T-helper 1 cell treated with Interleukin-12 subunit alpha and Interleukin-12 subunit beta and Interleukin-4 antibody, amounts not matched to agents 30 μg/mL and 1 μg/mL, for 36 hours (primary cell): ENCODE results near the gene FANCC.

Source experiments
- H3K27ac Mint-ChIP-seq: one replicate; pipeline ENCODE4 v1.8.0; 2021; ENCODE audit warnings: mild to moderate bottlenecking, mixed read lengths
- H3K27me3 Mint-ChIP-seq: one replicate; pipeline ENCODE4 v1.8.0; 2021; ENCODE audit warnings: low read depth, mixed read lengths
- H3K36me3 Mint-ChIP-seq: one replicate; pipeline ENCODE4 v1.8.0; 2021; ENCODE audit warnings: low read depth, mixed read lengths
- H3K4me1 Mint-ChIP-seq: one replicate; pipeline ENCODE4 v1.8.0; 2021; ENCODE audit warnings: low read depth, mixed read lengths
- H3K4me3 Mint-ChIP-seq: one replicate; pipeline ENCODE4 v1.8.0; 2021; ENCODE audit warnings: mild to moderate bottlenecking, moderate library complexity, mixed read lengths
- H3K9me3 Mint-ChIP-seq: one replicate; pipeline ENCODE4 v1.8.0; 2021; ENCODE audit warnings: mixed read lengths

The FANCC gene

DNA sequence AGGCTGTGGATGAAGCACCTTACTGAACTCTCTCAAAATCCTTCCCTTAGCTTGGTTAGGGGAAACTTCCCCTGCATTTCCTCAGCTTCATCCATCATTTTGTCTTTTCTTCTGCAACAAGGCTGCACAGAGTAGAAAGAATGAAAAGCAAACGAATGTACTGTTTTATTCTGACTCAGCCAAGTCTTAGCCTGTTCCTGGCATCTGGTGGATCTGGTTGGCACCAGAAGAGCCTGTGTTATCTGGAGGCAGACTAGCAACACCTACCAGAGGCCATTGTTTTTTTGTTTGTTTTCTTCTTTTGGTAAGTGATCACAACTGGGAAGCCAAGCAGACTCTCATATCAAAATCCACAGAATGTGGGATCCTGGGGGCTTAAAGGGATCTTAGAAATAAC, 200.7 kb downstream of the FANCC start:
- H3K36me3 Mint-ChIP-seq = peaks cover 2% of the 10 kb centered on the region
- H3K27me3 Mint-ChIP-seq = no peaks in the 10 kb centered on the region

DNA sequence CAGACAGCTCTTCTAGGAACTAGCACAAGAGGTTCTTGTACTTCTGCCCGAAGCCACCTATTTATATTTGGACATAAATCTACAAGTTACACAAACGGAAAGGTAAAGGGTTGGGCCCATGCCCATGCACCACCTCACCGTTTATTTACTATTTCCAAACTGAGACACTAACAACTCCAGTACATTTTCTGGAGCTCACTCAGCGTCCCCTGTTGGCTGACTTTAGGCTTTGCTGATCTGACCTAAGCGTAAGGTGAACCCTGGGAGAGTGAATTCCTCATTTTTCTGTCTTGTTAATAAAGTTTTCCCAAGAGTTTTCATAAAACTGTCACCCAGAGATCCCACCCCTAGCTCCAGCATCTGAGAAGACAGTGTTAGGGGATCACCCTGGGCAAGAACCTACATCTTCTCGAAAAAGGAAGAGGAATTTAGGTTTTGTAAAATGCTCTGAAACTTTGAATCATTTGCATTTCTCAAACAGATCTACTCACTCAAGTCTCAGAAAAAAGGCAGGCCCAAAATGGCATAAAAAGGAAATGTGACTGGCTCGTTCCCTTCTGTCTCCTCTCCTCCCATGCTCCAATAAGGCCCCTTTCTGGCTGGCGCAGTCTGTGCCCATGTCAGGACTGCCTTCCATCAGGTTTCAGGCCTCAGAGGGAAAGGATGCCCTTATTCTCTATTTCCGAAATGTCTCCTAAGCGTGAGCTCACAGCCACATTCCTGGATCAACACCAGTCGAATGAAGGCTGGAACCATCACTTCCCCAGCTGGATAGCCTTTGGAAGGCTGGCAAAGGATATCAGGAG, 201.3 kb downstream of the FANCC start:
- H3K4me3 Mint-ChIP-seq = no peak overlapping the region
- H3K36me3 Mint-ChIP-seq = peaks cover 2% of the 10 kb centered on the region
- no peak overlapping the region for H3K27ac Mint-ChIP-seq
- H3K4me1 Mint-ChIP-seq = no peaks in the 10 kb centered on the region
- no peaks in the 10 kb centered on the region for H3K9me3 Mint-ChIP-seq
- H3K27me3 Mint-ChIP-seq = no peaks in the 10 kb centered on the region

More for the DNA sequence above, 200.7 kb downstream of the FANCC start:
- no peak overlapping the region for H3K27ac Mint-ChIP-seq
- no peak overlapping the region for H3K4me3 Mint-ChIP-seq
- H3K4me1 Mint-ChIP-seq = no peaks in the 10 kb centered on the region
- no peaks in the 10 kb centered on the region for H3K9me3 Mint-ChIP-seq

DNA sequence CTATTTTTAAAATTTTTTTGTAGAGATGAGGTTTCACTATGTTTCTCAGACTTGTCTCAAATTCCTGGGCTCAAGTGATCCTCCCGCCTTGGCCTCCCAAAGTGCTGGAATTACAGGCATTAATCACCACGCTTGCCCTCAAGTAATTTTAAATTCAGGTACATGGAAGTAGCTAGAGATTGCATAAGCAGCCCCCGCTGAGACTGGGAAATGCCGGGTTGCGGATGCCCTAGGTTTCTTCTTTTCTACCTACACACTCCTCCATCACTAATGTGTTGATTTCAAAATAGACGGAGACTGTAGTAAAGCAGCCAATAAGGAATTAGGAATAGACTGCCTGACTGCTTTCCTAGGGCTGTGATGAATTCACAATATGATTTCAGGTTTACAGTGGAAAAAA, 202.4 kb downstream of the FANCC start:
- no peaks in the 10 kb centered on the region for H3K27me3 Mint-ChIP-seq
- H3K27ac Mint-ChIP-seq = no peak overlapping the region
- H3K4me1 Mint-ChIP-seq = no peaks in the 10 kb centered on the region
- H3K36me3 Mint-ChIP-seq = peaks cover 2% of the 10 kb centered on the region
- H3K4me3 Mint-ChIP-seq = no peak overlapping the region
- H3K9me3 Mint-ChIP-seq = no peaks in the 10 kb centered on the region

DNA sequence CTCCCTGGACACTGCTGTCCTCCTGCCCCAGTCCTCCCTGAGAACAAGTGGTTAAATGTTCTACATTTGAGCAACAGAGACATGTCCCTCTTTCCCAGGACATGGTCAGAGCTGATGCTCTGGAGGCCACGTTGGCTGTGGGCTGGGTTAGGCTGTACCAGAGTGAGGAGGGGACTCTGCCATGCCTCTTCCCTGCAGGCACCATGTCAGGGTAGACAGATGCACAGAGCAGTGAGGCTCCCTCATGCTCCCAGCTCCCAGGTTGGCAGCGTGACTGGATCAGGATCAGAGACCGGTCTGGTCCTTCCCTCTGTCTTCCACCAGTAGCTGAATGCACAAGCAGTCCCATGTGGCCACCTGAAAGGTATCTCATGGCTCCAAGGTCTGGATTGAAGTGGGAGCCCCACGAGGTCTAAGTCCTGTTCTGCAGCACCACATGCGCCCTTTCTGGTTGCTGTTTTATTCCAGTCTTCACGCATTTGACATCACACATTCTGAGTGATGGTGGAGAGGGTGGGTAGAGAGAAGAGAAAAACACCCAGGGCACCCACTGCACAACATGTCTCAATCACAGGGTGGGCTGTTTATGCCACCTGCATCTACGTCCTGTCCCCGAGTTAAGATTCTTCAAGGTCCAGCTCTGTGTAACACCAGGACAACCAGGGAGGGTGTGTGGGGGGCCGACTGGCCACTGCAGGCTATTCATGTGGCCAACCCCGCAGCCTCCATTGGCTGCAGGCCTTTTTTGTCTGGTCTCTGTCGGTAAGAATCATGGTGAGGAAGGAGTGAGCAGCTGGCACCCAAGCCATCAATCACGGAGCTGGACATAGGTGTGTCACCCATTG, 204.9 kb downstream of the FANCC start:
- Mint-ChIP-seq H3K27ac (no peak overlapping the region), H3K4me1 (no peaks in the 10 kb centered on the region), H3K4me3 (no peak overlapping the region)

DNA sequence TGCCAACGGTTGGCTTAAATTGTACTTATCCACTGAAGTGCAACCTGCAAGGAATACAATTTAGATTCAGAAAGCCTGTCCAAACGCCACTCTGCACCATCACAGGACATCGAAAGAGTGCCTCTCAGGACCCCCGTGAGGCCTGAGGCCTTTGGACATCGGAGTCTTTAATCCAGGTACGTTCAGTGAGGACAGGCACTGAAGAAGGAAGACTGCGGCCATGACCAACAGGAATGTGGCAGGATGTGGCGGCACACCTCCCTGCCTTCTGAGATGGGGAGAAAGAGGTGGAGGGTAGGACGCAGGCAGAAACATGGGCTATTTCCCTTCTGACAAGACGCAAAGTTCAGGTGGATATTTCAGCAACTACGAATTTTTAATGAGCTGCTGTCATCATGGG, 205.8 kb downstream of the FANCC start:
- Mint-ChIP-seq H3K4me3 (no peak overlapping the region), H3K9me3 (no peaks in the 10 kb centered on the region), H3K4me1 (no peaks in the 10 kb centered on the region), H3K36me3 (peaks cover under 1% of the 10 kb centered on the region), H3K27me3 (no peaks in the 10 kb centered on the region), H3K27ac (no peak overlapping the region)

More for the DNA sequence above, 204.9 kb downstream of the FANCC start:
- no peaks in the 10 kb centered on the region for H3K27me3 Mint-ChIP-seq
- no peaks in the 10 kb centered on the region for H3K9me3 Mint-ChIP-seq
- peaks cover 2% of the 10 kb centered on the region for H3K36me3 Mint-ChIP-seq

DNA sequence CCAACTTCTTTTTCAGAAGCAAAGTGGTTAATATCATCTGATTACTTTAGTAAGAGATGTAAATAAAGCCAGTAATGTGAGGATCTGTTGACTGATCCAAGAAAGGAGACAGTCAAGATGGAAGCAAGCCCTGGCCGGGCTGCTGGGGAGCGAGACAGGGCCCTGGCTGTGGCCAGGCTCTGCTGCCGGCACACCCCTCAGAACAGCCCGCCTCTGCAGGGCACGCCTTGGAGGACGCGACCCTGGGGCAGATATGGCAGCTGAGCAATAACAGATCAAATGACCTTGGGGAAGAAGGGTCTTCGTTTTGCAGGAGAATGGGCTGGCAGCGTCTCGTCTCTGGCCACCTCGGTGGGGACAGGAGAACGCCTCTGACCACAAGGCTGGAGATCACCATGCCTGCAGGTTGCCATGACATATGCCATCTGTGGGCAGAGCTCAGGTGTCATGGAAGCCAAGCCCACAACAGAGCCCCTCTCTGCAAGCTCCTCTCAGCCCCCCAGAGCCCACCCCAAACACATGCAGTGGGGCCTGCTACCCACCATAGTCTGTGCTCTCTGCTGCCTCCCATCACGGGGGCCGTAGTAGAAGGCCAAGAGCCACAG, 206.5 kb downstream of the FANCC start:
- no peaks in the 10 kb centered on the region for H3K4me1 Mint-ChIP-seq
- no peak overlapping the region for H3K27ac Mint-ChIP-seq
- peaks cover 1% of the 10 kb centered on the region for H3K36me3 Mint-ChIP-seq
- H3K4me3 Mint-ChIP-seq = no peak overlapping the region
- no peaks in the 10 kb centered on the region for H3K9me3 Mint-ChIP-seq
- H3K27me3 Mint-ChIP-seq = no peaks in the 10 kb centered on the region

DNA sequence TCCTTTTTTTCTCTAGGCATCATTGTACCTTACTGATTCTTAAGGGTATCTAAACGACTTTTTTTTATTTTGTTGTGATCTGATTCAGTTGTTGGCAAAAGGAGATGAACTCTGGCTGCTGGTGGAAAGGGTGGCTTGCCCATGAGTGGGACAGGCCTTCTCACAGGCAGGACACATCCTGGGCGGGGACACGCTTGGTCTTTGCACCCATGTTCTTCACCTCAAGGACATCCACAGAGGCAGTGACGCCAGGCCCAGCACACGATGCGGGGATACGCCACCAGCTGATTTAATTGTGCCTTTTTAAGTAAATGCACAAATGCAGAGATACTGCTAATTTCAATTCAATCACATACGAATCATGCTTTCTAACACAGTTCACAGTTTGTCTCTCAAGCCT, 208.1 kb downstream of the FANCC start:
- Mint-ChIP-seq H3K36me3 (peaks cover 2% of the 10 kb centered on the region), H3K4me3 (no peak overlapping the region), H3K9me3 (no peaks in the 10 kb centered on the region), H3K27me3 (no peaks in the 10 kb centered on the region), H3K4me1 (no peaks in the 10 kb centered on the region), H3K27ac (no peak overlapping the region)

DNA sequence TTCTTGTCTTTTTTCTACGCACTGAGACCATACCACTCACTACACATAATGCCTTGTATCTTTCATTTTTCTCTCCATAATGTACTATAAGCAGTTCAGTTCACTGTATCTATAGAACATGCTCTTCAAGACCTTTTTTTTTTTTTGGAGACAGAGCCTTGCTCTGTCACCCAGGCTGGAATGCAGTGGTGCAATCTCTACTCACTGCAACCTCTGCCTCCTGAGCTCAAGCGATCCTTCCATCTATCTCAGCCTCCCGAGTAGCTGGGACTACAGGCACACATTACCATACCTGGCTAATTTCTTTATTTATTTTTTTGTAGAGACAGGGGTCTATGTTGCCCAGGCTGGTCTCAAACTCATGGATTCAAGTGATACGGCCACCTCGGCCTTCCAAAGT, 208.7 kb downstream of the FANCC start:
- Mint-ChIP-seq H3K27me3 (no peaks in the 10 kb centered on the region), H3K27ac (no peak overlapping the region), H3K4me3 (no peak overlapping the region), H3K4me1 (no peaks in the 10 kb centered on the region), H3K36me3 (peaks cover 2% of the 10 kb centered on the region), H3K9me3 (no peaks in the 10 kb centered on the region)

DNA sequence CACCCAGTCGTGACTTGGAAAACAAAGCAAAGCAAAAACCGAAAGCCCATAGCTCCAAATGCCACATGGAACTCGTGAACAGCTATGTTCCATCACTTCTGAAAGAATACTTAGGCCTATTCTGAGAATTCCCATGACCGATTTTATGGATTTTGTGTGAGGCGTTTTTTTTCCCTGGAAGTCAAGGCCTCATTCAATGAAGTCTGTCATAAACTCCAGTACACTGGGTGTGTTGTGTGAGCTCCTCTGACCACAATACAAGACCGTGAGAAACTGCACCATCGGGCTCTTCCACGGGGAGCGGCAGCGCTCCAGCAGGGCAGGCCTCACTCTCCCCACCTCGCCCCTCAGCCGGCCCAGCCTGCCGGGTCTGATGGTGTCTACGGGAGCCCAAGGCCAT, 209.5 kb downstream of the FANCC start:
- no peaks in the 10 kb centered on the region for H3K27me3 Mint-ChIP-seq
- peaks cover 2% of the 10 kb centered on the region for H3K36me3 Mint-ChIP-seq
- no peak overlapping the region for H3K4me3 Mint-ChIP-seq
- no peak overlapping the region for H3K27ac Mint-ChIP-seq
- H3K9me3 Mint-ChIP-seq = no peaks in the 10 kb centered on the region
- no peaks in the 10 kb centered on the region for H3K4me1 Mint-ChIP-seq

DNA sequence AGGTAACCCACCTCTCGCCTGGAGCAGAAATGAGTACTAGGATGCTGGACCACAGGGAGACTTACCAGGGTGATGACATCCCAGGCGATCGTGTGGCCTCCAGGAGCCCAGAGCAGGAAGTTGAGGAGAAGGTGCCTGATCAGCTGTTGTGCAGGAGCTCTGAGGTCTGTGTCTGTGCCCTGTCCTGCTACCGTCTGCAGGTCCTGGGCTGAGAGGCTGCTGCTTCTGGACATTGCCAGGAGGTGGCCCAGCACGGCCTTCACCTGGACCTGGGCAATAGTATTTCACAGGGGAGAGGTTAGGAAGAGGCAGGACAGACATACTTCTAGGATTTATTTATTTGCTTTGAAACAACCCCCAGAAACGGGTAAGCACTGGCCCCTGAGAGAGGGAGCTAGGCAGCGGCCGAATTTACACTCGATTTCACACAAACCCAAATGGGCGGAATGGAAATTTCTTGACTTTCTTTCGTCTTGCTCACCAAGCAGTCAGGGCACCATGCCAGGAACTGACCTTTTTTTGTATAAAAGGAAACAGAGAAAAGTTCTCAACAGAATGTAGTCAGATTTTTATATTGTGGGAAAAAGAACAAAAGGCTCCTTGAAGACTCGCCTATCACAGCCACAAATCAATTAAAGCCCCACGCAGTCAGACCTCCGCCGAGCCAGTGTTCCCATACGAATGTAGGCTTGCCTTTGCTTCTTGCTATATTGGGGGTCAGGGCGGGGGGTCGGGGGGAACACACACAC, 210.3 kb downstream of the FANCC start:
- Mint-ChIP-seq H3K27me3 (no peaks in the 10 kb centered on the region), H3K4me1 (no peaks in the 10 kb centered on the region), H3K9me3 (no peaks in the 10 kb centered on the region), H3K27ac (no peak overlapping the region), H3K4me3 (no peak overlapping the region), H3K36me3 (peaks cover 2% of the 10 kb centered on the region)

DNA sequence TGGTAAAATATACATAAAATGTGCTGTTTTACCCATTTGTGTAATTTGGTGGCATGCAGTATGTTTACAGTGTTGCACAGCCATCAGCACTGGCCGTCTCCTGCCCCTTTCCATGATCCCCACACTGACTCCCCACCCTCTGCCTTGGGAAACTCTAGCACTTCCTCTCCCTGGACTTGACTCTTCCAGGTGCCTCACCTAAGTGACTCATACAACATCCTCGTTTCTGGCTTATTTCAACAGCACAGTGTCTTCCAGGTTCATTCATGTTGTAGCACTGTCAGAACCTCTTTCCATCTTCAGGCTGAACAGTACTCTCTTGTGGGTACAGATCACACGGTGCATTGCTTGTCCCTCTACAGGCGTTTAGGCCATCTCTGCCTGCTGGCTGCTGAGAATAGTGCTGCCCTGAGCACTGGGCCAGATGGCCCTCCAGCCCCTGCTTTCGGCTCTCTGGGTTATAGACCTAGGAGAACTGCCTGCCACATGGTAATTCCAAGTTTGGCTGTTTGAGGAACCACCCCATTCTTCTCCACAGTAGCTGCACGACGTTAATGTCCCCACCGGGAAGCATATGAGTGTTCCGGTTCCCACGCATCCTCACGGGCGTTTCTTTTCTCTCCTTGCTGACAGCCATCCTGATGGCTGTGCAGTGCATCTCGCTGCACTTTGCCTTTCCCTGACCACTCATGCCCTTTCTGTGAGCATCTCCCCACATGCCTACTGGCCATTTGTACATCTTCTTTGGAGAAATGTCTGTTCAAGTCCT, 211.8 kb downstream of the FANCC start:
- H3K36me3 Mint-ChIP-seq = peaks cover 2% of the 10 kb centered on the region
- H3K9me3 Mint-ChIP-seq = no peaks in the 10 kb centered on the region
- H3K27ac Mint-ChIP-seq = no peak overlapping the region
- H3K4me1 Mint-ChIP-seq = no peaks in the 10 kb centered on the region
- H3K4me3 Mint-ChIP-seq = no peak overlapping the region
- H3K27me3 Mint-ChIP-seq = no peaks in the 10 kb centered on the region

DNA sequence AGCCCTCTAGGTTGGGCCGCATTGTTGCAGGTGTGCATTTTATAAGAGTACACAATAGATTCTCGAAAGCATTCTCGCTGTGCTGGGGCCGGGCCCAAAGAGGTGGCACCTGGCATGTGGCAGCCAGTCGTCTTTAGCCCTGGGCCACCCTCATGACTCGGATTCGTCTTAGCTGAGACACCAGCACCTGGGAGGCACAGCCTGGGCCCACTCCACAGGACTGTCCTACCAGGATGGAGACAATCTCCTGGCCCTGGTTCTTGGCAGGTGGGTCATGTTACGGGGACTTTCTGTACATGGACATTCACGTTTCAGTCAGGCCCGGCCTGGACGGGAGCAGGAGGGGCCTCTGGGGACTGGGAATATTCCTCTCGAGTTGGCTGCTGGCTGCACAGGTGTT, 212.5 kb downstream of the FANCC start:
- Mint-ChIP-seq H3K27ac (no peak overlapping the region), H3K27me3 (no peaks in the 10 kb centered on the region), H3K36me3 (peaks cover 2% of the 10 kb centered on the region), H3K4me3 (no peak overlapping the region), H3K9me3 (no peaks in the 10 kb centered on the region), H3K4me1 (no peaks in the 10 kb centered on the region)

DNA sequence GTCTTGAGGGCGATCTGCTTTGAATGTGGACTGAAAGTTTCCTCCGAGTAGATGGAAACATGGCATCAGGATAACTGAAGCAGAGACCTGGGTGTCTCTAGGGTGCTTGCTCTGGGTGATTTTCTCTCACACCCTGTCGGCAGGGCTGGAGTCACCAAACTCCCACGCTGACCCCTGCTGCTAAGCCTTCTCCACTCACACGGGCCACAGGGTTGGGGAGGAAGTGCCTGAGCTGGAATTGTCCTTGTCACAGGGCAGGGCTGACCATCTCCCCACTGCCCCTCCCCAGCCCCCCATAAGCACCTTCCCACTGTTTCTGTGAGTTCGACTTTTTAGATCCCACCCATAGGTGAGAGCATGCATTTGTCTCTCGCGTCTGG, 212.9 kb downstream of the FANCC start:
- Mint-ChIP-seq H3K4me3 (no peak overlapping the region), H3K36me3 (peaks cover 2% of the 10 kb centered on the region), H3K27ac (no peak overlapping the region), H3K4me1 (no peaks in the 10 kb centered on the region), H3K9me3 (no peaks in the 10 kb centered on the region), H3K27me3 (no peaks in the 10 kb centered on the region)
